Ectodermal cell (in vitro differentiated cells): ENCODE results near the gene ZNF727. TPM values are rescaled to one million over a fixed set of nuclear protein-coding genes. Genes with fewer than 3 reads are reported as not detected.
"Not testable (repeated sequence)": the region's sequence is repeated elsewhere in the genome, so short reads cannot be mapped to it uniquely, and the experiment has no call there.

Source experiments
- H3K27ac ChIP-seq: 2 replicates; pipeline ENCODE4 v1.7.0; 2013; ENCODE audit warnings: mild to moderate bottlenecking, low read depth, low read length; ENCODE audit not compliant: insufficient read depth, poor library complexity, severe bottlenecking
- H3K27me3 ChIP-seq: 2 replicates; pipeline ENCODE4 v1.7.0; 2013; ENCODE audit warnings: mild to moderate bottlenecking, low read length; ENCODE audit not compliant: insufficient read depth, control insufficient read depth, poor library complexity, severe bottlenecking
- H3K36me3 ChIP-seq: one replicate; pipeline ENCODE4 v1.7.0; 2013; ENCODE audit warnings: low read length; ENCODE audit not compliant: control insufficient read depth, insufficient read depth
- H3K4me1 ChIP-seq: one replicate; pipeline ENCODE4 v1.7.0; 2013; ENCODE audit warnings: low read length; ENCODE audit not compliant: control insufficient read depth, insufficient read depth
- H3K4me3 ChIP-seq: 2 replicates; pipeline ENCODE4 v1.7.0; 2013; ENCODE audit warnings: low read depth, low read length, control low read depth; ENCODE audit not compliant: insufficient read depth
- H3K9me3 ChIP-seq: 2 replicates; pipeline ENCODE4 v1.7.0; 2013; ENCODE audit warnings: mild to moderate bottlenecking, low read length, moderate library complexity; ENCODE audit not compliant: control insufficient read depth
- WGBS, 2 experiments: methylation state at CpG; one replicate each; pipeline ENCODE4 v1.1.7; 2013; ENCODE audit warnings: missing lambda C conversion rate in 2 of 2; 5-methylcytosine and 5-hydroxymethylcytosine counted together
- polyA plus RNA-seq, 4 experiments: library from polyadenylated mRNA; stranded (reverse); fragments of 50-300 nt; gene quantifications; one replicate each; pipeline ENCODE4 v1.2.3, GENCODE V29; 2013

The ZNF727 gene
- polyA plus RNA-seq (2013, experiment 1 of 4), result not detected
- polyA plus RNA-seq (2013, experiment 2 of 4), result not detected
- polyA plus RNA-seq (2013, experiment 3 of 4), result not detected
- polyA plus RNA-seq (2013, experiment 4 of 4), result not detected

DNA sequence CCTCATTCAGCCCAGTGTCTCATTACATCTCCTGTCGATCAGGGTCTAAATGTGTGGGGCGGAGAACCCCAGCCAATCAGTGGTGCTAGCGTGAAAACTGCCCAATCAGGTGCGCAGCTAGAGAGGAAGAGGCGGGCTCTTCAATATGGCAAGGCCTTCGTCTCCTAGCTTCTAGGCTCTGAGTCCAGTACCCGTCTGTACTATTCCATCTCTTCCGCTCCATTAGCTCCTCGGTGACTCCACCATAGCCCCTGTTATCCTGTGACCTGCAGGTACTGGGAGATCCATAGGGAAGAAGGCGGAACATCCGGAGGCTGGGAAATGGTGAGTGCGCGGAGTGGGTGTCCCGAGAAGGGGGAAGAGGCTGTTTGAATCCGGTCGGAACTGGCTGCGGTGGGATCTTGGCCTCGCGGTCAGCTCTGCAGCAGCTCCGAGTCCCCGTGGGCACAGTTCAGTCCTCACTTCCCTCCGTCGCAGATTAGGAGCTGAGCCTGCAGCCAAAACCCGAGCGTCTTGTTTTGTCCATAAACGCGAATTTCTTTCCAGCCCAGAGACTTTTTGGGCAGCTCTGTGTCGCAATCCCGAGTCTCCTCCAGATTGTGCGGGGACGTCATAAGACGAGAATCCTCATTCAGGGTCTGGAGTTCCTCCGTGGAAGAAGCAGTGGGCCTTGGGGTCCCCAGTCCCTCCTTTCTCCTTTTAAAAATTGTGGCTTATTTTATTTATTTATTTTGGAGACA is at the start of gene ZNF727:
TSS of gene ZNF727 (plus strand) at position 134 of the 740 bp plus-strand sequence. CDS start at position 322, 188 bp downstream.
- no peak within 1 kb of the TSS for H3K27ac ChIP-seq
- no peaks in the 10 kb centered on the region for H3K36me3 ChIP-seq
- H3K4me3 ChIP-seq, result no peak within 1 kb of the TSS
- H3K4me1 ChIP-seq, result no peaks in the 10 kb centered on the region
- 85% methylated on average over 33 of the region's 33 CpGs for WGBS, 2 experiments
- peaks cover 2% of the 10 kb centered on the region for H3K9me3 ChIP-seq
- no peaks in the 10 kb centered on the region for H3K27me3 ChIP-seq

DNA sequence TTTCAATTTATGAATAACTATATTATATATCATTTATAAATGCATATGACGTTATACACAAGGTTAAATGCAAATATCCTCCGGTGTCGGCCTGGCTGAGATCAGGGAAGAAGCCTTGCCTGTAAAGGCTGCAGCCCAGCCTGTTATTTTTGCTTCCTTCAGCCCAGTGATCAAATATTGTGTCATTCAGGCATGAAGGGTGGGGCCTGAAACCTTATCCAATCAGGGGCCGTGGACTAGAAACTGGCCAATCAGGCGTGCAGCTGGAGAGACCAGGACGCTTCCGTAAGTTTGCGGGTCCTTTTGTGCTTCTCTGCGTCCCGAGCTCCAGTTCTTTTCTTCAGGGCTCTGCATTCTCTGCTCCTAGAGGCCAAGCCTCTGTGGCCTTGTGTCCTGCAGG is 46.7 kb upstream of the ZNF727 start, which contains the start of gene ZNF722:
TSS of gene ZNF722 (plus strand) at position 301 of the 400 bp plus-strand sequence. CDS start 113 bp downstream, outside the sequence.
- 84 to 90% methylated on average over 10 of the region's 10 CpGs for WGBS, 2 experiments
- Histone ChIP-seq H3K27me3 (no peaks in the 10 kb centered on the region), H3K36me3 (no peaks in the 10 kb centered on the region), H3K9me3 (peaks cover 15% of the 10 kb centered on the region), H3K4me1 (no peaks in the 10 kb centered on the region), H3K4me3 (no peak within 1 kb of the TSS), H3K27ac (no peak within 1 kb of the TSS)

DNA sequence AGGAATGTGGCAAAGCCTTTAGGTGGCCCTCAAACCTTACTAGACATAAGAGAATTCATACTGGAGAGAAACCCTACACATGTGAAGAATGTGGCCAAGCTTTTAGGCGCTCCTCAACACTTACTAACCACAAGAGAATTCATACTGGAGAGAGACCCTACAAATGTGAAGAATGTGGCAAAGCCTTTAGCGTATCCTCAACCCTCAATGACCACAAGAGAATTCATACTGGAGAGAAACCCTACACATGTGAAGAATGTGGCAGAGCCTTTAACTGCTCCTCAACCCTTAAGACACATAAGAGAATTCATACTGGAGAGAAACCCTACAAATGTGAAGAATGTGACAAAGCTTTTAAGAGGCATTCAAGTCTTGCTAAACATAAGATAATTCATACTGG is 29.7 kb upstream of the ZNF727 start:
- 76 to 79% methylated on average over 2 of the region's 2 CpGs for WGBS, 2 experiments
- H3K9me3 ChIP-seq, H3K27ac ChIP-seq, H3K27me3 ChIP-seq, H3K36me3 ChIP-seq, H3K4me3 ChIP-seq, H3K4me1 ChIP-seq: not testable (repeated sequence)

DNA sequence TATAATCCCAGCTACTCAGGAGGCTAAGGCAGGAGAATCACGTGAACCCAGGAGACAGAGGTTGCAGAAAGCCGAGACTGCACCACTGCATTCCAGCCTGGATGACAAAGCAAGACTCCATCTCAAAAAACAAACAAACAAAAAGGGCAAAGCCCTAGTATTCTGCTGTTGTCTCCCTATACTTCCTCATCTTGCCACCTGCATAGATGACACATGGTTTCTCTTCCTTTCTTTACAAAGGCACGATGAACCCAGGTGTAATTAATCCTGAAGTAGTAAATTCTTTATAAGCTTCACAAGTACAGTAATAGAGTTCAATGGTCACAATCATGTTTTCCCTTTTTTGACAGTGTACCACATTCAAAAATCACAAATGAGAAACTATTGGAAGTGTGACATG is 9.8 kb upstream of the ZNF727 start:
- Histone ChIP-seq H3K27ac (no peak overlapping the region), H3K36me3 (no peaks in the 10 kb centered on the region), H3K9me3 (peaks cover 10% of the 10 kb centered on the region), H3K4me1 (no peaks in the 10 kb centered on the region), H3K27me3 (no peaks in the 10 kb centered on the region), H3K4me3 (no peak overlapping the region)
- 66 to 72% methylated on average over 2 to 3 of the region's 3 CpGs for WGBS, 2 experiments

DNA sequence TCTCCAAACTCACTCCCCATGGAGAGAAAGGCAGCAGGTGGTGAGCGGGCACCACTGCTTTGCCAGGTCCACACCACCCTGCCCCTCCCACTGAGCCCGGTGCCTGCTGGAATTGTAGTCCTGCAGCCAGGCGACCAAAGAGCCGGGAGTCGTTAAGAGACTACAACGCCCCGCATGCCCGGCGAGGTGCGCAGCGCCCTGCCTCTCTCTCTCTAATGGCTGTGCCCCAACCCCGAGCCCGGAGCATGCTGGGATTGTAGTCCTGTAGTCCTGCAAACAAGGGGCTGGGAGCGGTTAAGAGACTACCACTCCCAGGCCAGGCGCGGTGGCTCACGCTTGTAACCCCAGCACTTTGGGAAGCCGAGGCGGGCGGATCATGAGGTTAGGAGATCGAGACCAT is 8.1 kb upstream of the ZNF727 start:
- 93 to 94% methylated on average over 21 of the region's 21 CpGs for WGBS, 2 experiments
- no peak overlapping the region for H3K4me3 ChIP-seq
- H3K36me3 ChIP-seq, result no peaks in the 10 kb centered on the region
- no peak overlapping the region for H3K27ac ChIP-seq
- H3K27me3 ChIP-seq, result no peaks in the 10 kb centered on the region
- H3K4me1 ChIP-seq, result no peaks in the 10 kb centered on the region
- H3K9me3 ChIP-seq, result peaks cover 8% of the 10 kb centered on the region

DNA sequence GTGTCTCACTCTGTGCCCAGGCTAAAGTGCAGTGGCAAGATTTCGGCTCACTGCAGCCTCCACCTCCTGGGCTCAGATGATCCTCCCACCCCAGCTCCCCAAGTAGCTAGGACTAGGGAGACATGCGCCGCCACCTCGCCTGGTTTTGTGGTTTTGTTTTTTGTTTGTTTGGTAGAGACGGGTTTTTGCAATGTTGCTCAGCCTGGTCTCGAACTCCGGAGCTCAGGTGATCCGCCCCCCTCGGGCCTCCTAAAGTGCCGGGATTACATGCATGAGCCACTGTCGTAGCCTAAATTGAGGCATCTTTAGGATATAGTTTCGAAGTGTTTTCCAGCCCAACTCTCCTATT is 781 bp downstream of the ZNF727 start:
- Histone ChIP-seq H3K27ac (no peak overlapping the region), H3K4me1 (no peaks in the 10 kb centered on the region), H3K9me3 (peaks cover 2% of the 10 kb centered on the region), H3K4me3 (no peak overlapping the region), H3K36me3 (no peaks in the 10 kb centered on the region), H3K27me3 (no peaks in the 10 kb centered on the region)
- WGBS, 2 experiments, result 80 to 81% methylated on average over 11 to 12 of the region's 12 CpGs

DNA sequence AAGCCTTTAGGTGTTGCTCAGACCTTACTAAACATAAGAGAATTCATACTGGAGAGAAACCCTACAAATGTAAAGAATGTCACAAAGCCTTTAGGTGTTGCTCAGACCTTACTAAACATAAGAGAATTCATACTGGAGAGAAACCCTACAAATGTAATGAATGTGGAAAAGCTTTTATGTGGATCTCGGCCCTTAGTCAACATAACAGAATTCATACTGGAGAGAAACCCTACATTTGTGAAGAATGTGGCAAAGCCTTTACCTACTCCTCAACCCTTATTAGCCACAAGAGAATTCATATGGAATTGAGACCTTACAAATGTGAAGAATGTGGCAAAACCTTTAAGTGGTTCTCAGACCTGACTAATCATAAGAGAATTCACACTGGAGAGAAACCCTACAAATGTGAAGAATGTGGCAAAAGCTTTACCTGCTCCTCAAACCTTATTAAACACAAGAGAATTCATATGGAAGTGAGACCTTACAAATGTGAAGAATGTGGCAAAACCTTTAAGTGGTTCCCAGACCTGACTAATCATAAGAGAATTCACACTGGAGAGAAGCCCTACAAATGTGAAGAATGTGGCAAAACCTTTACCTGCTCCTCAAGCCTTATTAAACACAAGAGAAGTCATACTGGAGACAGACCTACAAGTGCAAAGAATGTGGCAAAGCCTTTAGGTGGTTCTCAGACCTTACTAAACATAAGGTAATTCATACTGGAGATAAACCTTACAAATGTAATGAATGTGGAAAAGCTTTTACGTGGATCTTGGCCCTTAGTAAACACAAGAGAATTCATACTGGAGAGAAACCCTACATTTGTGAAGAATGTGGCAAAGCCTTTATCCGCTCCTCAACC is 32.8 kb downstream of the ZNF727 start:
- not testable (repeated sequence) for H3K27ac ChIP-seq, H3K27me3 ChIP-seq, H3K4me1 ChIP-seq, H3K4me3 ChIP-seq, H3K36me3 ChIP-seq
- H3K9me3 ChIP-seq, result peaks cover 25% of the 10 kb centered on the region
- 65 to 100% methylated on average over 1 to 3 of the region's 3 CpGs for WGBS, 2 experiments

DNA sequence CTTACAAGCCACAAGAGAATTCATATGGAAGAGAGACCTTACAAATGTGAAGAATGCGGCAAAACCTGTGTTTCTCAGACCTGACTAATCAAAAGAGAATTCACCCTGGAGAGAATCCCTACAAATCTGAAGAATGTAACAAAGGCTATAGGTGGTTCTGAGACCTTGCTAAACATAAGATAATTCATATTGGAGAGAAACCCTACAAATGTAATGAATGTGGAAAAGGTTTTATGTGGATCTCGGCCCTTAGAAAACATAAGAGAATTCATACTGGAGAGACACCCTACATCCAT is 33.4 kb downstream of the ZNF727 start:
- H3K36me3 ChIP-seq, result no peaks in the 10 kb centered on the region
- WGBS, 2 experiments, result 71 to 92% methylated on average over 1 to 2 of the region's 2 CpGs
- H3K9me3 ChIP-seq, result peaks cover 25% of the 10 kb centered on the region
- no peak overlapping the region for H3K27ac ChIP-seq
- no peak overlapping the region for H3K4me3 ChIP-seq
- H3K4me1 ChIP-seq, result no peaks in the 10 kb centered on the region
- no peaks in the 10 kb centered on the region for H3K27me3 ChIP-seq

DNA sequence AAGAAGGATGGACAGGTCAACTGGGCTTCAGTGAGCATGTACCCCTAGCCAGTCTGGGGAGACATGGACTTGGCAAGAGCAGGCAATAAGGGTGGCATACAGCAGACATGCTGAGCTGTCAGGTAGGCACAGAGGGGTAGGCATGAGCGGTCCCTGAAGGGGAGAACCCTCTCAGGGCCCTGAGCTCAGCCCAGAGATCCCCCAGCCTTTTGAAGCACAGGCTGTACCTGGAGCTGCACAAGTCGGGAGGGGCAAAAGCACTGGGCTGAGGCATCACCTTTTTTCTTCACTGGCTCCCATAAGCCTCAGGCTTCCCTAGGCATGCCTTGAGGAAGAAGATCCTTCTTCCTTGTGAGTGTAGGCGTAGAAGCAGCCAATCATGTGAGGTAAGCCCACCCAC is 42.3 kb downstream of the ZNF727 start:
- Histone ChIP-seq H3K9me3 (peaks cover 9% of the 10 kb centered on the region), H3K4me3 (no peak overlapping the region), H3K36me3 (no peaks in the 10 kb centered on the region), H3K27me3 (no peaks in the 10 kb centered on the region), H3K27ac (no peak overlapping the region), H3K4me1 (no peaks in the 10 kb centered on the region)
- 46 to 48% methylated on average over 3 of the region's 3 CpGs for WGBS, 2 experiments

DNA sequence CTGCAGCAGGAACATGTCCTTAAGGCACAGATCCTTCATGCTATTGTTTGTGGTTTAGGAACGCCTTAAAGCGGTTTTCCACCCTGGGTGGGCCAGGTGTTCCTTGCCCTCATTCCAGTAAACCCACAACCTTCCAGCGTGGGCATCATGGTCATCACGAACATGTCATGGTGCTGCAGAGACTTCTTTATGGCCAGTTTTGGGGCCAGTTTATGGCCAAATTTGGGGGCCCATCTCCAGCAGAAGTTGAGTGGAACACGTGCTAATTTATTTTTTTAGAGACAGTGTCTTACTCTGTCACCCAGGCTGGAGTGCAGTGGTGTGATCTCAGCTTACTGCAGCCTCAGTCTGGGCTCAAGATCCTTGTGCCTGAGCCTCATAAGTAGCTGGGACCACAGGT is 43.6 kb downstream of the ZNF727 start:
- H3K36me3 ChIP-seq, H3K4me3 ChIP-seq, H3K27ac ChIP-seq, H3K27me3 ChIP-seq, H3K4me1 ChIP-seq: not testable (repeated sequence)
- 70 to 80% methylated on average over 5 of the region's 5 CpGs for WGBS, 2 experiments
- peaks cover 13% of the 10 kb centered on the region for H3K9me3 ChIP-seq
